PC-3 (cell line): ENCODE measurements around the gene BCAS1. TPM values are rescaled to one million over a fixed set of nuclear protein-coding genes. Genes with fewer than 3 reads are reported as not detected.

ENCODE experiments used
- ATAC-seq: fragments of 200-7000 bp; cut with Tn5 transposase; 2 replicates; pipeline ENCODE4 v1.9.1; 2020; ENCODE audit warnings: mild to moderate bottlenecking, moderate library complexity
- BruUV-seq: library from RNA; stranded (reverse); fragments of 400-500 nt; replicated peaks from 2 replicates; lab custom pipeline; 2021; lab: Mats Ljungman, UMichigan
- CTCF ChIA-PET: fragments of 300-600 bp; sonication (Branson Sonifier 250); formaldehyde crosslinking; loops from one replicate; lab custom pipeline; 2022; ENCODE audit warnings: antibody characterized with exemption; lab: Charles Lee
- POLR2A ChIA-PET: fragments of 300-600 bp; sonication (Branson Sonifier 250); formaldehyde crosslinking; loops from one replicate; lab custom pipeline; 2022; ENCODE audit warnings: antibody characterized with exemption; ENCODE audit not compliant: unreplicated experiment; lab: Charles Lee
- DNase-seq: peaks from one replicate; pipeline ENCODE4 v3.0.0-alpha.2; 2015
- H2AFZ ChIP-seq: fragments of 300-600 bp; sonication (generic); 2 replicates; pipeline ENCODE4 v1.6.0; 2016; ENCODE audit warnings: antibody characterized with exemption, low read length
- H3F3A ChIP-seq: fragments of 300-600 bp; sonication (generic); one replicate; pipeline ENCODE4 v1.6.0; 2017; ENCODE audit warnings: antibody characterized with exemption, low read length, control low read depth, mild to moderate bottlenecking; ENCODE audit not compliant: unreplicated experiment
- H3K27ac ChIP-seq: fragments of 300-600 bp; sonication (generic); 2 replicates; pipeline ENCODE4 v1.5.1; 2016; ENCODE audit warnings: mild to moderate bottlenecking, low read length
- H3K27me3 ChIP-seq: fragments of 300-600 bp; sonication (generic); 2 replicates; pipeline ENCODE4 v1.6.1; 2016; ENCODE audit warnings: low read length, mixed read lengths
- H3K36me3 ChIP-seq: fragments of 300-600 bp; sonication (generic); 2 replicates; pipeline ENCODE4 v1.6.1; 2016; ENCODE audit warnings: low read depth, mixed run types, low read length, mixed read lengths
- H3K4me1 ChIP-seq: fragments of 300-600 bp; sonication (generic); 2 replicates; pipeline ENCODE4 v1.5.1; 2016; ENCODE audit warnings: low read length; ENCODE audit not compliant: insufficient read depth
- H3K4me2 ChIP-seq: fragments of 300-600 bp; sonication (generic); 2 replicates; pipeline ENCODE4 v1.6.0; 2016; ENCODE audit warnings: low read length
- H3K4me3 ChIP-seq: fragments of 300-600 bp; sonication (generic); 2 replicates; pipeline ENCODE4 v1.5.1; 2016; ENCODE audit warnings: mild to moderate bottlenecking, low read length, mixed read lengths
- H3K79me2 ChIP-seq: fragments of 300-600 bp; sonication (generic); 2 replicates; pipeline ENCODE4 v1.6.1; 2017; ENCODE audit warnings: low read length, mixed read lengths
- H3K9ac ChIP-seq: fragments of 300-600 bp; sonication (generic); 2 replicates; pipeline ENCODE4 v1.6.0; 2016; ENCODE audit warnings: mild to moderate bottlenecking, low read length
- H3K9me2 ChIP-seq: fragments of 300-600 bp; sonication (generic); replicated peaks from 2 replicates; pipeline ENCODE4 v1.6.1; 2016; ENCODE audit warnings: mixed run types, low read length, mixed read lengths
- H3K9me3 ChIP-seq: fragments of 300-600 bp; sonication (generic); 2 replicates; pipeline ENCODE4 v1.6.1; 2016; ENCODE audit warnings: low read length, mixed read lengths
- H4K20me1 ChIP-seq: fragments of 300-600 bp; sonication (generic); 2 replicates; pipeline ENCODE4 v1.6.1; 2016; ENCODE audit warnings: low read length, mixed read lengths
- EZH2 ChIP-seq: fragments of 300-600 bp; sonication (generic); IDR thresholded peaks from one replicate; pipeline ENCODE4 v1.6.1; 2017; ENCODE audit warnings: antibody characterized with exemption, mild to moderate bottlenecking, low read length; ENCODE audit not compliant: unreplicated experiment
- EZH2phosphoT487 ChIP-seq: fragments of 300-600 bp; sonication (generic); IDR thresholded peaks from 2 replicates; pipeline ENCODE4 v1.6.1; 2018; ENCODE audit warnings: mild to moderate bottlenecking, antibody characterized with exemption, low read length, borderline replicate concordance
- intact Hi-C: fragments of 100-400 bp; cut with micrococcal nuclease; formaldehyde crosslinking; loops from 2 replicates; pipeline ENCODE4 v1.9.0; 2023
- total RNA-seq: library from RNA; depleted of rRNA; stranded (reverse); fragments of >200 nt; gene quantifications from 2 replicates; pipeline ENCODE4 v1.2.3, GENCODE V29; 2014
- TF ChIP-seq, protein P1 (sequence below): fragments of 300-600 bp; sonication (generic); conservative IDR thresholded peaks from 2 replicates; pipeline ENCODE4 v1.5.1; 2017; ENCODE audit warnings: antibody characterized with exemption, low read depth, mild to moderate bottlenecking, low read length

BCAS1 gene
- total RNA-seq, 1 experiment from 2014 or later = 0.18 TPM

DNA sequence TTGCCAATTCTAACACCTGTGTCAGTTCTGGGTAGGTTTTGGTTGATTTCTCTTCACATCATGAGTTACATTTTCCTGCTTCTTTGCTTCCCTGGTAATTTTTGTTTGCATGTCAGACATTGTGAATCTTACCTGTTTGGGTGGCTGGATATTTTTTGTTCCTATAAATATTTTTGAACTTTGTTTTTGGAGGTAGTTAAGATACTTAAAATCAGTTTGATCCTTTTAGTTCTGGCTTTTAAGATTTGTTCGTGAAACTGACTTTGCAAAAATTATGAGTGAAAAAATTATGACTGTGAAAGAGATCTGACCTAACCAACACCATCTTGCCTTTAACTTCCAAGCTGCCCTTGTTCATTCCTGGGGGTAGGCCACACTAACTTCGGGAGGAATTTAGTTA is 69.5 kb downstream of the BCAS1 start:
- H3K27me3 ChIP-seq = peaks cover 40% of the 10 kb centered on the region
- no peak overlapping the region for H2AFZ ChIP-seq
- H3K79me2 ChIP-seq = no peaks in the 10 kb centered on the region
- no peak overlapping the region for H3K9ac ChIP-seq
- intact Hi-C loops = no loop called here
- no peaks in the 10 kb centered on the region for H3F3A ChIP-seq
- no peak for ATAC-seq
- H3K4me2 ChIP-seq = no peak overlapping the region
- no peak for DNase-seq
- H3K27ac ChIP-seq = no peak overlapping the region
- TF ChIP-seq EZH2phosphoT487 = no peak
- TF ChIP-seq, protein P1, sequence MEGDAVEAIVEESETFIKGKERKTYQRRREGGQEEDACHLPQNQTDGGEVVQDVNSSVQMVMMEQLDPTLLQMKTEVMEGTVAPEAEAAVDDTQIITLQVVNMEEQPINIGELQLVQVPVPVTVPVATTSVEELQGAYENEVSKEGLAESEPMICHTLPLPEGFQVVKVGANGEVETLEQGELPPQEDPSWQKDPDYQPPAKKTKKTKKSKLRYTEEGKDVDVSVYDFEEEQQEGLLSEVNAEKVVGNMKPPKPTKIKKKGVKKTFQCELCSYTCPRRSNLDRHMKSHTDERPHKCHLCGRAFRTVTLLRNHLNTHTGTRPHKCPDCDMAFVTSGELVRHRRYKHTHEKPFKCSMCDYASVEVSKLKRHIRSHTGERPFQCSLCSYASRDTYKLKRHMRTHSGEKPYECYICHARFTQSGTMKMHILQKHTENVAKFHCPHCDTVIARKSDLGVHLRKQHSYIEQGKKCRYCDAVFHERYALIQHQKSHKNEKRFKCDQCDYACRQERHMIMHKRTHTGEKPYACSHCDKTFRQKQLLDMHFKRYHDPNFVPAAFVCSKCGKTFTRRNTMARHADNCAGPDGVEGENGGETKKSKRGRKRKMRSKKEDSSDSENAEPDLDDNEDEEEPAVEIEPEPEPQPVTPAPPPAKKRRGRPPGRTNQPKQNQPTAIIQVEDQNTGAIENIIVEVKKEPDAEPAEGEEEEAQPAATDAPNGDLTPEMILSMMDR = no peak
- no peak for TF ChIP-seq EZH2
- H3K9me2 ChIP-seq = no peaks in the 10 kb centered on the region
- peaks cover 12% of the 10 kb centered on the region for H3K9me3 ChIP-seq
- H4K20me1 ChIP-seq = no peaks in the 10 kb centered on the region
- ChIA-PET POLR2A (no interaction called here), CTCF (no interaction called here)
- H3K4me1 ChIP-seq = no peaks in the 10 kb centered on the region
- no TSS peak for BruUV-seq
- H3K4me3 ChIP-seq = no peak overlapping the region
- H3K36me3 ChIP-seq = no peaks in the 10 kb centered on the region

DNA sequence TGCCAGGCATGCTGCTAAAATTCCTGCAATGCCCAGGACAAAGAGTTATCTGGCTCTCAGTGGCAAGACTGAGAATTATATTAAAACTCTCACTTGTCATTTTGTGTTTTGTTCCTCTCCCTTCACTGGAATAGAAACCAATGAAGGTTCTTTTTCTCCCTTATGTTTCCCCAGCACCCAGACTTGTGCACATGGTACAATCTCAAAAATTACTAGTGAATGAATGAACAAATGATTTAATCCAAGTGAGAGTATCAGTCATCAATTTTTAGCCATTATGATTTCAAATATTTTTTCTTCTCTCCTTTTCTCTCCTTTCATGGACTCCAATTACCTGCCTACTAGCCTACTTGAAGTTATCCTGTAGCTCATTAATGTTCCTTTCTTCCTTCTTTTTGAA is 70.1 kb downstream of the BCAS1 start:
- DNase-seq = no peak
- Histone ChIP-seq H3F3A (no peaks in the 10 kb centered on the region), H3K9me3 (peaks cover 12% of the 10 kb centered on the region), H3K4me2 (no peak overlapping the region), H3K4me1 (no peaks in the 10 kb centered on the region), H3K79me2 (no peaks in the 10 kb centered on the region), H2AFZ (no peak overlapping the region), H3K4me3 (no peak overlapping the region), H3K9ac (no peak overlapping the region), H3K27ac (no peak overlapping the region), H3K36me3 (no peaks in the 10 kb centered on the region), H4K20me1 (no peaks in the 10 kb centered on the region), H3K9me2 (no peaks in the 10 kb centered on the region), H3K27me3 (peaks cover 40% of the 10 kb centered on the region)
- BruUV-seq = no TSS peak
- intact Hi-C loops = no loop called here
- no peak for TF ChIP-seq EZH2phosphoT487
- ATAC-seq = no peak
- CTCF ChIA-PET = no interaction called here
- POLR2A ChIA-PET = no interaction called here

DNA sequence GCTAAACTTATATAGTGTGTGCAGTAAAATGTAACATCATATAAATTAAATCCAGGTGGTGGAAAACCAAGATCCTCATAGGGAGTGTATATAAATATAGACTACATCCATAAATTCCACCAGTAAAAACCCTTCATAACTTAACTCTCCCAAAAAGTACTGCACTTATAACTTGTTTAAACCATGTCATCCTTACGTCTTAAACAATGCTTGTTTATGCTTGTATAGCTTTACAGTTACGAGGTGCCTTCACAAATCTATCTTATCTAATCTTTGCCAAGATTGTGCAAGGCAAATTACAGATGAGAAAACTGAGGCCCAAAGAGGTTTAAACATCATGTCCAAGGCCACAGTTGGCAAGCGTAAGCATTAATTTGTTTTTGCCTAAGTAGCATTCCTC is 71.3 kb downstream of the BCAS1 start:
- BruUV-seq = no TSS peak
- POLR2A ChIA-PET = no interaction called here

More for the DNA sequence above, 71.3 kb downstream of the BCAS1 start:
- no peak overlapping the region for H3K4me2 ChIP-seq
- peaks cover 42% of the 10 kb centered on the region for H3K27me3 ChIP-seq
- ATAC-seq (no peak), DNase-seq (no peak)
- no peaks in the 10 kb centered on the region for H3K79me2 ChIP-seq
- no peak overlapping the region for H3K4me3 ChIP-seq
- H3F3A ChIP-seq = no peaks in the 10 kb centered on the region
- intact Hi-C loops = no loop called here
- H3K4me1 ChIP-seq = no peaks in the 10 kb centered on the region
- no peaks in the 10 kb centered on the region for H3K36me3 ChIP-seq
- TF ChIP-seq EZH2phosphoT487 (no peak), EZH2 (no peak)
- TF ChIP-seq, protein P1 = no peak
- CTCF ChIA-PET = no interaction called here
- H3K27ac ChIP-seq = no peak overlapping the region
- no peak overlapping the region for H3K9ac ChIP-seq
- H4K20me1 ChIP-seq = no peaks in the 10 kb centered on the region
- no peak overlapping the region for H2AFZ ChIP-seq
- H3K9me3 ChIP-seq = peaks cover 12% of the 10 kb centered on the region
- no peaks in the 10 kb centered on the region for H3K9me2 ChIP-seq
